CD4-positive, CD25-positive, alpha-beta regulatory T cell (primary cell): Measurements from ENCODE around the gene CELA1. TPM values are rescaled to one million over a fixed set of nuclear protein-coding genes. Genes with fewer than 3 reads are reported as not detected.
A peak's percentile ranks its signal among the peaks of the same experiment; 100 is the strongest.
"Not testable (repeated sequence)": the region's sequence is repeated elsewhere in the genome, so short reads cannot be mapped to it uniquely, and the experiment has no call there.

Source experiments
- ATAC-seq, 2 donors: fragments of 150-1000 bp; cut with Tn5 transposase; one replicate each; pipeline ENCODE4 v1.10.0; 2021; ENCODE audit warnings: low read depth in 2 of 2, moderate number of reproducible peaks in 2 of 2, moderate library complexity in 1 of 2
- DNase-seq, 3 donors: peaks; one replicate each; pipeline versions ENCODE4 v3.0.0 to v3.0.0-alpha.2; 2012 to 2022; ENCODE audit warnings: mixed read lengths in 1 of 3
- H3K27ac ChIP-seq: one replicate; pipeline ENCODE4 v1.7.0; 2013; ENCODE audit warnings: mild to moderate bottlenecking, low read length; ENCODE audit not compliant: insufficient read depth, poor library complexity, severe bottlenecking
- H3K27me3 ChIP-seq: one replicate; pipeline ENCODE4 v1.7.0; 2013; ENCODE audit warnings: low read length; ENCODE audit not compliant: control insufficient read depth, insufficient read depth
- H3K36me3 ChIP-seq: one replicate; pipeline ENCODE4 v1.7.0; 2013; ENCODE audit warnings: mild to moderate bottlenecking, low read length, moderate library complexity; ENCODE audit not compliant: control insufficient read depth, insufficient read depth
- H3K4me1 ChIP-seq: 2 replicates; pipeline ENCODE4 v1.7.0; 2013; ENCODE audit warnings: mild to moderate bottlenecking, low read length; ENCODE audit not compliant: insufficient read depth, control insufficient read depth, poor library complexity, severe bottlenecking
- H3K4me3 ChIP-seq: one replicate; pipeline ENCODE4 v1.7.0; 2013; ENCODE audit warnings: low read depth, mild to moderate bottlenecking, low read length, moderate library complexity
- H3K9me3 ChIP-seq, 2 experiments: 1 replicate in 1 of 2; 2 replicates in 1 of 2; pipeline ENCODE4 v1.7.0; 2013; ENCODE audit warnings: low read length in 2 of 2, mild to moderate bottlenecking in 1 of 2, moderate library complexity in 1 of 2; ENCODE audit not compliant: control insufficient read depth in 2 of 2
- H3K27ac Mint-ChIP-seq, 3 donors: one replicate each; pipeline ENCODE4 v1.8.0; 2020 to 2022; ENCODE audit warnings: mild to moderate bottlenecking in 3 of 3, mixed read lengths in 3 of 3, moderate library complexity in 2 of 3
- H3K27me3 Mint-ChIP-seq: one replicate; pipeline ENCODE4 v1.8.0; 2022; ENCODE audit warnings: mild to moderate bottlenecking, mixed read lengths
- H3K36me3 Mint-ChIP-seq: one replicate; pipeline ENCODE4 v1.8.0; 2020; ENCODE audit warnings: mixed read lengths
- H3K4me1 Mint-ChIP-seq, 4 donors: one replicate each; pipeline ENCODE4 v1.8.0; 2020 to 2022; ENCODE audit warnings: mixed read lengths in 4 of 4, mild to moderate bottlenecking in 1 of 4
- H3K4me3 Mint-ChIP-seq, 4 donors: one replicate each; pipeline ENCODE4 v1.8.0; 2020 to 2022; ENCODE audit warnings: mild to moderate bottlenecking in 4 of 4, mixed read lengths in 4 of 4, moderate library complexity in 3 of 4
- H3K9me3 Mint-ChIP-seq, 7 donors: one replicate each; pipeline ENCODE4 v1.8.0; 2020 to 2022; ENCODE audit warnings: mixed read lengths in 7 of 7, mild to moderate bottlenecking in 3 of 7, moderate library complexity in 2 of 7
- polyA plus RNA-seq, 4 donors: library from polyadenylated mRNA; unstranded; fragments of 300-500 nt; fragmentation: Illumina TruSeq; gene quantifications; one replicate each; pipeline ENCODE4 v1.2.3, GENCODE V29; 2021
- total RNA-seq: library from RNA; stranded (reverse); gene quantifications from one replicate; pipeline ENCODE4 v1.2.3, GENCODE V29; 2022

Gene CELA1
- total and polyA plus RNA-seq, 5 donors from 2014 or later: 0.25 to 2.0 (median 1.4) TPM; not detected in 1

DNA sequence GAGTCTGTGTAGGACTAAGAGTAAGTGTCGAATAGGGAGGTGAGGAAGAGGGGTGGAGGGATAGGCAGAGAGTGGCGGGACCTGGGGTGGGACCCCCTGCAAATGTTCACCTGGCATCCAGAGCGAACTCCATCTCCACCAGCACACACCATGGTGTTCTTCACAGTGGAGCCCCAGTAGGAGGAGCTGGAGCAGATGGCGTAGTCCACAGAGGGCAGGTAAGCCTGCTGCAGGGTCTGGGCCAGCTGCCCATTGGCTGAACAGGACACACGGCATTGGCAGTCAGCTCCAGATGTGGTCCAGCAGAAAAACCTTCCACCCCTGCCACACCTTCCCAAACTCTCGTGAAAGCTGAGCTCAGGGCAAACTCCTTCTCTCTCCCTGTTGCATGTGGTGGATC, 6.7 kb downstream of the CELA1 start:
- H3K36me3 ChIP-seq: no peaks in the 10 kb centered on the region
- no peaks in the 10 kb centered on the region for H3K9me3 ChIP-seq
- Mint-ChIP-seq H3K36me3 (no peaks in the 10 kb centered on the region), H3K4me3 (no peak overlapping the region), H3K4me1 (peaks cover 7 to 18% (median 14%) of the 10 kb centered on the region in 4 donors), H3K27ac (peak overlapping the region in 1 of 3 donors; percentile 56), H3K27me3 (peaks cover 5% of the 10 kb centered on the region), H3K9me3 (no peaks in the 10 kb centered on the region)
- no peak for DNase-seq
- H3K27me3 ChIP-seq: no peaks in the 10 kb centered on the region
- H3K4me1 ChIP-seq: peaks cover 8% of the 10 kb centered on the region
- no peak overlapping the region for H3K27ac ChIP-seq
- no peak overlapping the region for H3K4me3 ChIP-seq
- no peak for ATAC-seq

DNA sequence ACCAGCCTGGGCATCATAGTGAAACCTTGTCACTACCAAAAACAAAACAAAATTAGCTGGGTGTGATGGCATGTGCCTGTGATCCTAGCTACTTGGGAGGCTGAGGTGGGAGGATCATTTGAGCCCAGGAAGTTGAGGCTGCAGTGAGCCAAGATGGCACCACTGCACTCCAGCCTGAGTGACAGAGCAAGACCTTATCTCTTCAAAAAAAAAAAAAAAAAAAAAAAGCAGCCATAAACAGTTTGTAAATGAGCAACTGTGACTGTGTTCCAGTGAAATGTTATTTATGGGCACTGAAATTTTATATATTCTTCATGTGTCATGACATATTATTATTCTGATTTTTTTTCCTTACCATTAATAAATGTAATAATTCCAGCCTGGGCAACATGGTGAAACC, 9.1 kb downstream of the CELA1 start:
- peaks cover 7 to 23% (median 14%) of the 10 kb centered on the region in 4 donors for H3K4me1 Mint-ChIP-seq
- H3K27ac Mint-ChIP-seq: not testable (repeated sequence)

DNA sequence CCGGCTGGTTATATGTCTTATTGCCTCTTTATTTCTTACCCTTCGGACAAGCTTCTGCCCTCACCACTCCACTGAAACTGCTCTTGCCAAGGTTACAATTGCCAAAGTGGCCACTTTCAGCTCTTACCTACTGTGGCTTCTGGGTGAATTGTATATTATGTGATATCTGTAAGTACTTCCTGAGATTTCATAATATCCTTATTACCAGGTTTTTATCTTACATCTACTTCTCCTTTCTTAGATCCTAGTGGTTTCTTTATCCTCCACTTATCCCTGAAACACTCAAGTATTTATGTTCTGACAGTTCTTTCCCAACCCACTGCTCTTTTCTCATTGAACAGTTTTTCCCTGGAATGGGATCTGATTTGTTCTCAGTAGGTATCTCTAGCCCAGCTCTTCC, 10.5 kb downstream of the CELA1 start:
- ATAC-seq (no peak), DNase-seq (no peak)
- Histone ChIP-seq H3K9me3 (no peaks in the 10 kb centered on the region), H3K27me3 (no peaks in the 10 kb centered on the region), H3K4me3 (no peak overlapping the region), H3K27ac (no peak overlapping the region), H3K4me1 (peaks cover under 1% of the 10 kb centered on the region), H3K36me3 (no peaks in the 10 kb centered on the region)
- no peaks in the 10 kb centered on the region for H3K36me3 Mint-ChIP-seq
- H3K4me3 Mint-ChIP-seq: no peak overlapping the region
- H3K27me3 Mint-ChIP-seq: peaks cover 5% of the 10 kb centered on the region
- peak overlapping the region in 1 of 3 donors; percentile 81 for H3K27ac Mint-ChIP-seq
- no peaks in the 10 kb centered on the region for H3K9me3 Mint-ChIP-seq
- peaks cover 0 to 22% (median 10%) of the 10 kb centered on the region in 4 donors for H3K4me1 Mint-ChIP-seq

More for the DNA sequence above, 9.1 kb downstream of the CELA1 start:
- not testable (repeated sequence) for H3K36me3 ChIP-seq, H3K4me1 ChIP-seq, ATAC-seq, H3K9me3 Mint-ChIP-seq, H3K27me3 Mint-ChIP-seq, H3K27ac ChIP-seq, DNase-seq, H3K27me3 ChIP-seq, H3K9me3 ChIP-seq, H3K4me3 ChIP-seq, H3K36me3 Mint-ChIP-seq, H3K4me3 Mint-ChIP-seq

DNA sequence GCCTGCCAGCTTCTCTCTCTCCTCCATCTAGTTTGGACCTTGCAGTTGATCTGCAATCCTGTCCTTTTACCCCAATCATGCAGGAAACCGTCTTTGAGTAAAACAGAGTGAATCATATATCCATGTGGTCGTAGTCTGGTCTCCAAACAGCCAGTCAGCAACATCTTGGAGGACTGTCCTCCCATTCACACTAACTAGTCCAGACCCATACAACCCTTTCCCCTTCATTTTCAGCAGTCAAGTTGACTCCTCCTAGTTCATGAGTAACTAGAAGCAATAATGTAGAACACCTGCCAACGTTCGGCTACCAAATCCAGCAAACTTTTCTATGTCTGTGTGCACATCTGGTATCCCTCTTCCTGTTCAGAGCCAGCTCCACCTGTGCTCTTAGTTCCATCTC, 11.7 kb downstream of the CELA1 start:
- Histone ChIP-seq H3K27me3 (no peaks in the 10 kb centered on the region), H3K27ac (no peak overlapping the region), H3K4me1 (peaks cover 7% of the 10 kb centered on the region), H3K9me3 (no peaks in the 10 kb centered on the region), H3K4me3 (no peak overlapping the region), H3K36me3 (no peaks in the 10 kb centered on the region)
- DNase-seq (no peak), ATAC-seq (no peak)
- Mint-ChIP-seq H3K27me3 (peaks cover 5% of the 10 kb centered on the region), H3K9me3 (no peaks in the 10 kb centered on the region), H3K27ac (no peak overlapping the region), H3K36me3 (no peaks in the 10 kb centered on the region), H3K4me3 (no peak overlapping the region), H3K4me1 (peaks cover 4 to 30% (median 17%) of the 10 kb centered on the region in 4 donors)

DNA sequence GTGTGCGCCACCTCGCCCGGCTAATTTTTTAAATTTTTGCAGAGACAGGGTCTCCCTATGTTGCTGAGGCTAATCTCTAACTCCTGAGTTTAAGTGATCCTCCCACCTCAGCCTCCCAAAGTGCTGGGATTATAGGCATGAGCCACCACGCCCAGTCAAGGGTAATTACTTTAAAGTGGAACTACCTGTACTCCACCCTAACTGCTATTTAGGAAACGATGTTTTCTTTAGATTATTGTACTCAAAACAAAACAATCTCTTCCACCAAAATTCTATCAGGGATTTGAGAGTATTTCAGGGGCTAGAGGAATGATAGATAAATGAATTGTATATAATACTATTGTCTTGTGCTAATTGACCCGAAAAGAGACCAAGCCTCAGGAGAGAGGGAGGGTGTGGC, 12.9 kb downstream of the CELA1 start:
- Histone ChIP-seq H3K4me1 (peaks cover 19% of the 10 kb centered on the region), H3K36me3 (no peaks in the 10 kb centered on the region), H3K27me3 (no peaks in the 10 kb centered on the region), H3K9me3 (no peaks in the 10 kb centered on the region), H3K4me3 (no peak overlapping the region), H3K27ac (no peak overlapping the region)
- Mint-ChIP-seq H3K9me3 (no peaks in the 10 kb centered on the region), H3K4me3 (no peak overlapping the region), H3K27ac (peak overlapping the region in 1 of 3 donors; percentile 61), H3K27me3 (peaks cover 5% of the 10 kb centered on the region), H3K36me3 (no peaks in the 10 kb centered on the region), H3K4me1 (peaks cover 6 to 38% (median 24%) of the 10 kb centered on the region in 4 donors)
- ATAC-seq (no peak), DNase-seq (no peak)

DNA sequence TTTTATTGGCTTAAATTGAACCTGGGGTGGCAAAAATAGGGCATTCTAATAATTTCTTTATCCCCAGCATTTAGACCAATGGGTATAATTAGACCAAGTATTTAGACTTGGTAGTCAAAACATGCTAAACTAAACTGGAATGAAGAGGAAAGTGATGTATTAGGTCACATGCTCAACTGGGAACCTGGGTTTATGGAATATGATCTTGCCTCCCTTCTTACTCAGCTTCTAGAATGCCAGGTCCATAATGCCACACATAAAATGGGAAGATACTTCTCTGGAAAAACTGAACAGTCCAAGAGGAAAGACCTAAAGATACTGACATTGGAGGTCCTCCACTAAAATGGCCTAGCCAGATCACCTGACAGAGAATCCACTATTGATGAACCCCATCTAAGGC, 16.3 kb downstream of the CELA1 start:
- no peak for DNase-seq
- H3K27me3 Mint-ChIP-seq: no peaks in the 10 kb centered on the region
- H3K4me1 ChIP-seq: peaks cover 53% of the 10 kb centered on the region
- no peaks in the 10 kb centered on the region for H3K36me3 ChIP-seq
- H3K27ac Mint-ChIP-seq: peak overlapping the region; percentile 73 to 95 (median 85)
- H3K9me3 Mint-ChIP-seq: peaks cover 0 to 1% (median 0%) of the 10 kb centered on the region in 7 donors
- peak overlapping the region; percentile 23 to 74 (median 62) for H3K4me3 Mint-ChIP-seq
- H3K36me3 Mint-ChIP-seq: no peaks in the 10 kb centered on the region
- H3K4me1 Mint-ChIP-seq: peaks cover 13 to 67% (median 38%) of the 10 kb centered on the region in 4 donors
- H3K27me3 ChIP-seq: no peaks in the 10 kb centered on the region
- H3K27ac ChIP-seq: peak overlapping the region; percentile 69
- peak overlapping the region; percentile 74 for H3K4me3 ChIP-seq
- ATAC-seq: no peak
- no peaks in the 10 kb centered on the region for H3K9me3 ChIP-seq

DNA sequence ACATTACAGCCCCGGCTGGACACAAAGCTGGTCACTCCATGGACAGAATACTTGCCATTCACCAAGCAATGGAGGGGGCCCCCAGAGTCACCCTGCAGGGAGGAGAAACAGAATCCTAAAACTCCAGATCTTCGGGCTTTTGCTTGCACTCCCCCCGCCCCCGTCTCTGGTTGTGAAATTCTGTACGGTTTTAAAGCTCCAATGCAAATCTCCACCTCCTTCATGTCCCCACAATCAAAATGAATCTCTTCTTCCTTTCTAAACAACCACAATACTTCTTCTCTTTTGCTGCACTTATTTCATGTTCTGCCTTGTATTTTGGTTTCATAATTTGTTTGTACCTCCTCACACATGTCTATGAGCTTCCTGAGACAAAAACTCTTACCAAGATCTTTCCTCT, 16.7 kb downstream of the CELA1 start:
- ATAC-seq (no peak), DNase-seq (peak in 1 of 3 donors; percentile 41)
- no peaks in the 10 kb centered on the region for H3K27me3 ChIP-seq
- H3K9me3 ChIP-seq: no peaks in the 10 kb centered on the region
- Mint-ChIP-seq H3K27me3 (no peaks in the 10 kb centered on the region), H3K4me1 (peaks cover 13 to 71% (median 42%) of the 10 kb centered on the region in 4 donors), H3K4me3 (peak overlapping the region; percentile 23 to 74 (median 62)), H3K36me3 (no peaks in the 10 kb centered on the region), H3K27ac (peak overlapping the region; percentile 73 to 95 (median 85)), H3K9me3 (peaks cover 0 to 1% (median 0%) of the 10 kb centered on the region in 7 donors)
- H3K4me3 ChIP-seq: peak overlapping the region; percentile 74
- peak overlapping the region; percentile 69 for H3K27ac ChIP-seq
- no peaks in the 10 kb centered on the region for H3K36me3 ChIP-seq
- H3K4me1 ChIP-seq: peaks cover 57% of the 10 kb centered on the region

DNA sequence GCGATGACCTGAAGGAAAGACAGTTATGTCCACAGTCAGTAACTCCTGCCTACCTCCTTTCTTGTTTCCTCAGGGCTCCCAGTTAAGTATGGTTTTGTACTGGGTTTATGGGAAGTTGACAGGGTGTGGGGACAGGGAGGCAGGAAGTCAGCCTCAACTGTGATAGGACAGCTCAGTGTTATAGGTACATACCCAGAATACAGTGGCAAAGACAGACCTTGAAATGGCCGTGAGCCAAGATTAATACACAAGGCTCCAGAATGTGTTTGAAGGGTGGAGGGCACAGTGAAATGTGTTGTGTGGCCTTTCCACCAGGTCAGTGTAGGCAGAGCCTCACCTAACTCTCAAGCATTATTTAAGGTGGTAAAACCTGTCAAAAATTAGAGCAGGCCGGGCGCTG, 17.9 kb downstream of the CELA1 start:
- H3K4me1 Mint-ChIP-seq: peaks cover 13 to 72% (median 44%) of the 10 kb centered on the region in 4 donors
- peaks cover 0 to 1% (median 0%) of the 10 kb centered on the region in 7 donors for H3K9me3 Mint-ChIP-seq
- H3K4me3 Mint-ChIP-seq: peak overlapping the region; percentile 14 to 64 (median 62)
- H3K4me3 ChIP-seq: no peak overlapping the region
- no peaks in the 10 kb centered on the region for H3K36me3 ChIP-seq
- H3K27ac Mint-ChIP-seq: peak overlapping the region; percentile 61 to 85 (median 73)
- H3K36me3 Mint-ChIP-seq: no peaks in the 10 kb centered on the region
- no peaks in the 10 kb centered on the region for H3K27me3 ChIP-seq
- peaks cover 67% of the 10 kb centered on the region for H3K4me1 ChIP-seq
- ATAC-seq (no peak), DNase-seq (peak in 1 of 3 donors; percentile 32)
- H3K9me3 ChIP-seq: no peaks in the 10 kb centered on the region
- H3K27ac ChIP-seq: peak overlapping the region; percentile 69
- no peaks in the 10 kb centered on the region for H3K27me3 Mint-ChIP-seq
